GM12878 (cell line): ENCODE measurements around the gene ATG101. TPM values are rescaled to one million over a fixed set of nuclear protein-coding genes. Genes with fewer than 3 reads are reported as not detected.

Experiments
- ATAC-seq: fragments of 200-7000 bp; cut with Tn5 transposase; 3 replicates; pipeline ENCODE4 v1.9.1; 2020; ENCODE audit warnings: mild to moderate bottlenecking, moderate library complexity
- BruUV-seq: library from RNA; stranded (reverse); fragments of 400-500 nt; replicated peaks from 2 replicates; lab custom pipeline; 2021; lab: Mats Ljungman, UMichigan
- CTCF ChIA-PET: fragments of 300-600 bp; sonication (Branson Sonifier 250); formaldehyde crosslinking; extraction: SDS; loops from one replicate; lab custom pipeline; 2021; ENCODE audit warnings: inconsistent platforms; lab: Yijun Ruan, JAX
- POLR2A ChIA-PET: fragments of 350-600 bp; formaldehyde crosslinking; extraction: SDS; loops from one replicate; lab custom pipeline; 2021; ENCODE audit warnings: inconsistent platforms; lab: Charles Lee
- RAD21 ChIA-PET: fragments of 300-600 bp; sonication (Branson Sonifier 250); formaldehyde crosslinking; loops from one replicate; lab custom pipeline; 2023; ENCODE audit warnings: antibody characterized with exemption; ENCODE audit not compliant: unreplicated experiment; lab: Charles Lee
- SMC1A ChIA-PET: fragments of 300-600 bp; sonication (Branson Sonifier 250); formaldehyde crosslinking; loops from one replicate; lab custom pipeline; 2023; ENCODE audit not compliant: unreplicated experiment, uncharacterized antibody; lab: Charles Lee
- DNase-seq: peaks from one replicate; pipeline ENCODE4 v3.0.0-alpha.2; 2011; ENCODE audit warnings: low read depth, low spot score
- FAIRE-seq: peaks from 3 replicates; lab custom pipeline; 2011; peaks lifted over from hg19 to GRCh38; lab: Jason Lieb, UNC
- H2AFZ ChIP-seq: 2 replicates; pipeline ENCODE4 v1.6.0; 2011; ENCODE audit warnings: low read depth, low read length, control low read depth; ENCODE audit not compliant: control insufficient read depth
- H3K27ac ChIP-seq: 2 replicates; pipeline ENCODE4 v1.5.1; 2011; ENCODE audit warnings: control low read depth; ENCODE audit not compliant: control insufficient read depth, insufficient read depth
- H3K27me3 ChIP-seq, 2 experiments: replicated peaks in 1 of 2; 2 replicates each; pipeline versions ENCODE4 v1.6.0 to v1.6.1; 2011; ENCODE audit warnings: low read length in 1 of 2; ENCODE audit not compliant: control insufficient read depth in 2 of 2, insufficient read depth in 2 of 2
- H3K36me3 ChIP-seq, 2 experiments: 2 replicates each; pipeline ENCODE4 v1.5.1; 2011; ENCODE audit warnings: low read length in 1 of 2; ENCODE audit not compliant: control insufficient read depth in 2 of 2, insufficient read depth in 2 of 2
- H3K4me1 ChIP-seq: 2 replicates; pipeline ENCODE4 v1.6.1; 2011; ENCODE audit warnings: mild to moderate bottlenecking, low read length, moderate library complexity, mixed read lengths; ENCODE audit not compliant: control insufficient read depth, insufficient read depth
- H3K4me2 ChIP-seq: 2 replicates; pipeline ENCODE4 v1.6.0; 2011; ENCODE audit warnings: control low read depth; ENCODE audit not compliant: control insufficient read depth, insufficient read depth
- H3K4me3 ChIP-seq: fragments of 200-600 bp; sonication (generic); 2 replicates; pipeline ENCODE4 v1.5.1; 2016
- H3K79me2 ChIP-seq: 2 replicates; pipeline ENCODE4 v1.6.0; 2011; ENCODE audit warnings: low read length; ENCODE audit not compliant: control insufficient read depth, insufficient read depth
- H3K9ac ChIP-seq: 2 replicates; pipeline ENCODE4 v1.8.0; 2011; ENCODE audit warnings: low read length, control low read depth, mixed read lengths; ENCODE audit not compliant: control insufficient read depth, insufficient read depth
- H3K9me3 ChIP-seq: replicated peaks from 3 replicates; pipeline ENCODE4 v1.5.1; 2011; ENCODE audit warnings: mild to moderate bottlenecking, low read length; ENCODE audit not compliant: control insufficient read depth, insufficient read depth
- H4K20me1 ChIP-seq: 2 replicates; pipeline ENCODE4 v1.6.0; 2011; ENCODE audit not compliant: control insufficient read depth, insufficient read depth
- BCL3 ChIP-seq: IDR thresholded peaks from 2 replicates; pipeline ENCODE4 v1.6.1; 2011; ENCODE audit warnings: borderline replicate concordance, low read depth, mild to moderate bottlenecking, moderate library complexity, low read length; ENCODE audit not compliant: insufficient read depth, poor library complexity, severe bottlenecking
- CBX5 ChIP-seq: sonication (generic); IDR thresholded peaks from 2 replicates; pipeline ENCODE4 v1.6.1; 2016; ENCODE audit warnings: low read depth, moderate library complexity, mild to moderate bottlenecking, inconsistent platforms
- CHD2 ChIP-seq: IDR thresholded peaks from 2 replicates; pipeline ENCODE4 v1.6.1; 2011; ENCODE audit warnings: low read depth, low read length, improper control_type of control experiment, borderline replicate concordance
- CREM ChIP-seq: IDR thresholded peaks from 2 replicates; pipeline ENCODE4 v1.6.1; 2014; ENCODE audit warnings: antibody characterized with exemption, low read depth
- DPF2 ChIP-seq: fragments of 450-650 bp; IDR thresholded peaks from 2 replicates; pipeline ENCODE4 v1.6.1; 2017; ENCODE audit warnings: mild to moderate bottlenecking
- EGR1 ChIP-seq, 2 experiments: IDR thresholded peaks; 1 replicate in 1 of 2; 2 replicates in 1 of 2; pipeline ENCODE4 v1.6.1; 2011 to 2012; ENCODE audit warnings: low read depth in 2 of 2, low read length in 2 of 2, borderline replicate concordance in 1 of 2, mild to moderate bottlenecking in 1 of 2, moderate library complexity in 1 of 2
- IKZF1 ChIP-seq: fragments of 450-650 bp; conservative IDR thresholded peaks from 2 replicates; pipeline ENCODE4 v1.6.1; 2017; ENCODE audit warnings: antibody characterized with exemption, mild to moderate bottlenecking
- MEF2A ChIP-seq: IDR thresholded peaks from 2 replicates; pipeline ENCODE4 v1.6.1; 2011; ENCODE audit warnings: low read depth, mild to moderate bottlenecking, low read length, moderate library complexity; ENCODE audit not compliant: insufficient read depth
- NFXL1 ChIP-seq: fragments of 450-650 bp; IDR thresholded peaks from 2 replicates; pipeline ENCODE4 v1.6.1; 2017; ENCODE audit warnings: antibody characterized with exemption, mild to moderate bottlenecking, borderline replicate concordance
- POLR2A ChIP-seq: IDR thresholded peaks from 2 replicates; pipeline ENCODE4 v1.6.1; 2011; ENCODE audit warnings: low read depth, mild to moderate bottlenecking, low read length
- POLR2AphosphoS2 ChIP-seq: IDR thresholded peaks from 2 replicates; pipeline ENCODE4 v1.6.1; 2011; ENCODE audit warnings: low read depth, mild to moderate bottlenecking, low read length, improper control_type of control experiment, moderate library complexity
- RELA ChIP-seq: fragments of 450-650 bp; IDR thresholded peaks from 2 replicates; pipeline ENCODE4 v1.8.0; 2014; ENCODE audit warnings: borderline replicate concordance; ENCODE audit not compliant: partially characterized antibody
- TAF1 ChIP-seq: IDR thresholded peaks from 2 replicates; pipeline ENCODE4 v1.6.1; 2011; ENCODE audit warnings: mild to moderate bottlenecking, low read depth, low read length, borderline replicate concordance
- TCF12 ChIP-seq: IDR thresholded peaks from 2 replicates; pipeline ENCODE4 v1.6.1; 2011; ENCODE audit warnings: low read depth, mild to moderate bottlenecking, low read length
- TCF3 ChIP-seq: IDR thresholded peaks from 2 replicates; pipeline ENCODE4 v1.6.1; 2012; ENCODE audit warnings: low read depth, mild to moderate bottlenecking, low read length, borderline replicate concordance; ENCODE audit not compliant: insufficient read depth
- ZNF384 ChIP-seq: IDR thresholded peaks from 2 replicates; pipeline ENCODE4 v1.6.1; 2012; ENCODE audit warnings: low read depth, mild to moderate bottlenecking, low read length, improper control_type of control experiment, borderline replicate concordance
- WGBS: methylation state at CpG from one replicate; pipeline ENCODE4 v1.1.6; 2016; ENCODE audit warnings: low lambda C conversion rate; ENCODE audit not compliant: insufficient replicate concordance, insufficient coverage; ENCODE audit errors: missing lambda C conversion rate; 5-methylcytosine and 5-hydroxymethylcytosine counted together
- in situ Hi-C: fragments of 300-500 bp; cut with MboI; formaldehyde crosslinking; loops from 9 replicates; pipeline ENCODE4 v1.14.3; 2018; ENCODE audit warnings: mixed read lengths
- intact Hi-C: fragments of 100-400 bp; cut with micrococcal nuclease; formaldehyde crosslinking; loops from one replicate; pipeline ENCODE4 v1.14.2; 2022; ENCODE audit not compliant: unreplicated experiment
- polyA plus RNA-seq, 11 experiments: library from polyadenylated mRNA; depleted of rRNA in 4 of 11; unstranded in 6 of 11; stranded (reverse) in 5 of 11; fragments of >200 nt; fragmentation: Nextera tagmentation in 4 of 11; fragmentation: Illumina TruSeq in 1 of 11; extraction: Ambion mirVana in 4 of 11; extraction: Trizol in 1 of 11; gene quantifications; 1 replicate in 1 of 11; 2 replicates in 10 of 11; pipeline versions ENCODE4 v1.2.1 to v1.2.3, GENCODE V29; 2011 to 2016; ENCODE audit warnings: inconsistent platforms in 2 of 11, missing spikeins in 2 of 11, low read depth in 1 of 11
- total RNA-seq, 4 experiments: library from RNA; depleted of rRNA in 3 of 4; stranded (reverse); fragments of >200 nt in 3 of 4; fragmentation: Illumina TruSeq in 1 of 4; extraction: Trizol in 1 of 4; gene quantifications; 2 replicates each; pipeline versions ENCODE4 v1.2.1 to v1.2.3, GENCODE V29; 2013 to 2021
- TF ChIP-seq, protein P1 (sequence below): fragments of 450-650 bp; IDR thresholded peaks from 2 replicates; pipeline ENCODE4 v1.6.1; 2017; ENCODE audit warnings: mild to moderate bottlenecking, low read depth, inconsistent platforms; ENCODE audit not compliant: poor library complexity, severe bottlenecking
- TF ChIP-seq, protein P2 (sequence below): IDR thresholded peaks from 2 replicates; pipeline ENCODE4 v1.6.1; 2011; ENCODE audit warnings: mild to moderate bottlenecking, low read depth, low read length, moderate library complexity; ENCODE audit not compliant: insufficient replicate concordance

ATG101 gene
- total and polyA plus RNA-seq, 10 of the 15 experiments (the other 5 are each of a cell fraction or from before 2014, with no cell fraction given), result 2.7 to 49.8 (median 35.3) TPM

DNA sequence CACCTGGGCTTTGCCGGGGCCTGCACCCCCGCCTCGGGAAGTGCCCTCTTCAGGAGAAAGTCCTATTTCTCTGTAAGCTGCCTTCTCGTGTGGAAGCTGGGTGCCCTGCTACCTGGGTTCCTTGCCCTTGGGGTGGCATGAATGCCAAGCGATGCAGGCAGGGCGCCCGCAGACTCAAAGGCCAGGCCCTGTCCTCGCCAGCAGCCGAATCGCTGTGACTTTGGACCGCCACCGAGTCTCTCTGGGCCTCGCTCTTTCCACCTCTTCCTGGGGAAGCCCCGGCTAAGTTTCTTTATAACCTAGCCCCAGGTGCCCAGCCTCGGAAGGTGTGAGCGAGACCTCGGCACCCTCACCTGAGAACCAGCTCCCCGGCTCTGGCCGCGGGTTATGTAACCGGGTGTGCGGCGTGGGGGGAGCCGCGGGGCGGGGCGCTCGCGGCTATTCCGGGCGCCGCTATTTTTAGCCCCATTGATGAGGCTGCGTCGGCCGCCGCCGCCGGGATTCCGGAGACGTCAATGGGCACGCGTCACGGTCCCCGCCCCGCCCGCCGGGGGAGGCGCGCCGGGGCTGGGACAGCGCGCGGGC, 33.1 kb upstream of the ATG101 start:
- Histone ChIP-seq H3K4me3 (peak overlapping the region; percentile 42; the same call in 1 of the 2 replicates), H3K27ac (no peak overlapping the region), H3K4me2 (peak overlapping the region; percentile 72; the same call in 1 of the 2 replicates), H3K9ac (peak overlapping the region; percentile 13; the same call in 1 of the 2 replicates), H3K27me3 (no peaks in the 10 kb centered on the region; a peak in 1 of 4 replicates), H3K36me3 (no peaks in the 10 kb centered on the region), H3K79me2 (no peaks in the 10 kb centered on the region), H3K9me3 (no peaks in the 10 kb centered on the region), H2AFZ (peak overlapping the region; percentile 34), H3K4me1 (peaks cover 17% of the 10 kb centered on the region), H4K20me1 (no peaks in the 10 kb centered on the region)
- BruUV-seq, result TSS peak; percentile 92
- in situ Hi-C loops, result no loop called here
- ChIA-PET SMC1A (interaction anchor here (0.7 to 1.8 kb wide), 3 partner anchors 11 to 81 kb away, joined by 3 to 8 read pairs (median 6); partner anchors contain the start of gene ATG101), CTCF (interaction anchor here (1.0 to 5.5 kb wide), 4 partner anchors 11 to 32 kb away, joined by 3 to 33 read pairs (median 5); no protein-coding TSS in a partner anchor), RAD21 (interaction anchor here (0.7 to 4.0 kb wide), 8 partner anchors 11 to 82 kb away, joined by 3 to 15 read pairs (median 4); partner anchors contain the start of genes ATG101 and NR4A1), POLR2A (interaction anchor here (0.7 to 6.0 kb wide), 2 partner anchors 14 to 34 kb away, joined by 3 to 24 read pairs; partner anchors contain the start of gene NR4A1)
- 9% methylated on average over 40 of the region's 53 CpGs for WGBS
- no peak for DNase-seq
- FAIRE-seq, result no peak
- intact Hi-C loops, result no loop called here
- peak; percentile 63 for ATAC-seq
- TF ChIP-seq, protein P1, sequence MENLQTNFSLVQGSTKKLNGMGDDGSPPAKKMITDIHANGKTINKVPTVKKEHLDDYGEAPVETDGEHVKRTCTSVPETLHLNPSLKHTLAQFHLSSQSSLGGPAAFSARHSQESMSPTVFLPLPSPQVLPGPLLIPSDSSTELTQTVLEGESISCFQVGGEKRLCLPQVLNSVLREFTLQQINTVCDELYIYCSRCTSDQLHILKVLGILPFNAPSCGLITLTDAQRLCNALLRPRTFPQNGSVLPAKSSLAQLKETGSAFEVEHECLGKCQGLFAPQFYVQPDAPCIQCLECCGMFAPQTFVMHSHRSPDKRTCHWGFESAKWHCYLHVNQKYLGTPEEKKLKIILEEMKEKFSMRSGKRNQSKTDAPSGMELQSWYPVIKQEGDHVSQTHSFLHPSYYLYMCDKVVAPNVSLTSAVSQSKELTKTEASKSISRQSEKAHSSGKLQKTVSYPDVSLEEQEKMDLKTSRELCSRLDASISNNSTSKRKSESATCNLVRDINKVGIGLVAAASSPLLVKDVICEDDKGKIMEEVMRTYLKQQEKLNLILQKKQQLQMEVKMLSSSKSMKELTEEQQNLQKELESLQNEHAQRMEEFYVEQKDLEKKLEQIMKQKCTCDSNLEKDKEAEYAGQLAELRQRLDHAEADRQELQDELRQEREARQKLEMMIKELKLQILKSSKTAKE, result peak; percentile 38
- TF ChIP-seq EGR1 (IDR thresholded peaks at IDR 0.05; ENCODE audit: borderline replicate concordance in 1 of 2, low read depth in 2 of 2, low read length in 2 of 2), result peak in 1 of 2 experiments; percentile 43; a peak in 1 of 3 replicates
- no peak for TF ChIP-seq POLR2AphosphoS2
- peak; percentile 95 for TF ChIP-seq MEF2A
- no peak for TF ChIP-seq ZNF384
- TF ChIP-seq POLR2A, result peak; percentile 20; the same call in 1 of the 2 replicates
- TF ChIP-seq CBX5, result no peak
- peak; percentile 84 for TF ChIP-seq IKZF1
- TF ChIP-seq BCL3, result no peak
- TF ChIP-seq CREM, result peak; percentile 83
- TF ChIP-seq RELA, result no peak
- peak; percentile 48; the same call in 1 of the 2 replicates for TF ChIP-seq TCF12
- peak; percentile 58 for TF ChIP-seq DPF2
- peak; percentile 45; the same call in 1 of the 2 replicates for TF ChIP-seq CHD2
- TF ChIP-seq TAF1, result no peak
- TF ChIP-seq NFXL1, result no peak
- TF ChIP-seq TCF3, result peak; percentile 10; the same call in 1 of the 2 replicates
- TF ChIP-seq, protein P2, sequence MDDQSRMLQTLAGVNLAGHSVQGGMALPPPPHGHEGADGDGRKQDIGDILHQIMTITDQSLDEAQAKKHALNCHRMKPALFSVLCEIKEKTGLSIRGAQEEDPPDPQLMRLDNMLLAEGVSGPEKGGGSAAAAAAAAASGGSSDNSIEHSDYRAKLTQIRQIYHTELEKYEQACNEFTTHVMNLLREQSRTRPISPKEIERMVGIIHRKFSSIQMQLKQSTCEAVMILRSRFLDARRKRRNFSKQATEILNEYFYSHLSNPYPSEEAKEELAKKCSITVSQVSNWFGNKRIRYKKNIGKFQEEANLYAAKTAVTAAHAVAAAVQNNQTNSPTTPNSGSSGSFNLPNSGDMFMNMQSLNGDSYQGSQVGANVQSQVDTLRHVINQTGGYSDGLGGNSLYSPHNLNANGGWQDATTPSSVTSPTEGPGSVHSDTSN, result no peak
